ENCODE results near the gene ISCA2. TPM values are rescaled to one million over a fixed set of nuclear protein-coding genes. Genes with fewer than 3 reads are reported as not detected.

The ISCA2 gene
- total and polyA plus RNA-seq, 2 experiments from 2014 or later, result 44.0 to 171 TPM

DNA sequence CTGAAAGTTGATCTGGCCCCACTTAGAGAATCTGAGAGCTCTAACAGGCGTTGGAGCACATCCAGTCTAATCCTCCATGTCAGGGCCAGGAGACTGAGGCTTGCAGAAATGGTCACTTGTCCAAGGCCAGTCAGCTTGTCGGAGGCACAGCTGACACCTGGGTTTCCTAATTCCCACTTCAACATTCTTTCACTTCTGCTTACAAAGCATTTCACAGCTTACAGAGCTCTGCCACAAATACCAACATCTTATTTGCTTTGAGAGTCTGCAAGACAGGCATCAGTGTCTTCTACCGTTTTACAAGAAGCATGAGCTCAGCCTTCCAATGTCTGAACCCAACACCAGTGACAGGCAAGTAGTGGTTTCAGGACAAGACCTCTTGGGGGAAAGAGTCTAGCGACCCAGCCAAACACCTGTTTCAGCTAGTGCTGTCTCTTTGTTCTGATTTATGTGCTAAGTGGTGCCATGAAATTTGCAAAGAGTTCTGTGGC lies 31.8 kb downstream of the ISCA2 start (continued):
- TF ChIP-seq, protein P1, sequence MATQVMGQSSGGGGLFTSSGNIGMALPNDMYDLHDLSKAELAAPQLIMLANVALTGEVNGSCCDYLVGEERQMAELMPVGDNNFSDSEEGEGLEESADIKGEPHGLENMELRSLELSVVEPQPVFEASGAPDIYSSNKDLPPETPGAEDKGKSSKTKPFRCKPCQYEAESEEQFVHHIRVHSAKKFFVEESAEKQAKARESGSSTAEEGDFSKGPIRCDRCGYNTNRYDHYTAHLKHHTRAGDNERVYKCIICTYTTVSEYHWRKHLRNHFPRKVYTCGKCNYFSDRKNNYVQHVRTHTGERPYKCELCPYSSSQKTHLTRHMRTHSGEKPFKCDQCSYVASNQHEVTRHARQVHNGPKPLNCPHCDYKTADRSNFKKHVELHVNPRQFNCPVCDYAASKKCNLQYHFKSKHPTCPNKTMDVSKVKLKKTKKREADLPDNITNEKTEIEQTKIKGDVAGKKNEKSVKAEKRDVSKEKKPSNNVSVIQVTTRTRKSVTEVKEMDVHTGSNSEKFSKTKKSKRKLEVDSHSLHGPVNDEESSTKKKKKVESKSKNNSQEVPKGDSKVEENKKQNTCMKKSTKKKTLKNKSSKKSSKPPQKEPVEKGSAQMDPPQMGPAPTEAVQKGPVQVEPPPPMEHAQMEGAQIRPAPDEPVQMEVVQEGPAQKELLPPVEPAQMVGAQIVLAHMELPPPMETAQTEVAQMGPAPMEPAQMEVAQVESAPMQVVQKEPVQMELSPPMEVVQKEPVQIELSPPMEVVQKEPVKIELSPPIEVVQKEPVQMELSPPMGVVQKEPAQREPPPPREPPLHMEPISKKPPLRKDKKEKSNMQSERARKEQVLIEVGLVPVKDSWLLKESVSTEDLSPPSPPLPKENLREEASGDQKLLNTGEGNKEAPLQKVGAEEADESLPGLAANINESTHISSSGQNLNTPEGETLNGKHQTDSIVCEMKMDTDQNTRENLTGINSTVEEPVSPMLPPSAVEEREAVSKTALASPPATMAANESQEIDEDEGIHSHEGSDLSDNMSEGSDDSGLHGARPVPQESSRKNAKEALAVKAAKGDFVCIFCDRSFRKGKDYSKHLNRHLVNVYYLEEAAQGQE (IDR thresholded peaks at IDR 0.05; ENCODE audit: unreplicated experiment), result no peak
- TF ChIP-seq EZH2phosphoT487 (IDR thresholded peaks at IDR 0.05; ENCODE audit: unreplicated experiment) (no peak), ZNF331 (CRISPR knock-in tag; IDR thresholded peaks at IDR 0.05; ENCODE audit: low read depth) (no peak), CREB1 (CRISPR knock-in tag; IDR thresholded peaks at IDR 0.05; ENCODE audit: low read depth) (no peak)

DNA sequence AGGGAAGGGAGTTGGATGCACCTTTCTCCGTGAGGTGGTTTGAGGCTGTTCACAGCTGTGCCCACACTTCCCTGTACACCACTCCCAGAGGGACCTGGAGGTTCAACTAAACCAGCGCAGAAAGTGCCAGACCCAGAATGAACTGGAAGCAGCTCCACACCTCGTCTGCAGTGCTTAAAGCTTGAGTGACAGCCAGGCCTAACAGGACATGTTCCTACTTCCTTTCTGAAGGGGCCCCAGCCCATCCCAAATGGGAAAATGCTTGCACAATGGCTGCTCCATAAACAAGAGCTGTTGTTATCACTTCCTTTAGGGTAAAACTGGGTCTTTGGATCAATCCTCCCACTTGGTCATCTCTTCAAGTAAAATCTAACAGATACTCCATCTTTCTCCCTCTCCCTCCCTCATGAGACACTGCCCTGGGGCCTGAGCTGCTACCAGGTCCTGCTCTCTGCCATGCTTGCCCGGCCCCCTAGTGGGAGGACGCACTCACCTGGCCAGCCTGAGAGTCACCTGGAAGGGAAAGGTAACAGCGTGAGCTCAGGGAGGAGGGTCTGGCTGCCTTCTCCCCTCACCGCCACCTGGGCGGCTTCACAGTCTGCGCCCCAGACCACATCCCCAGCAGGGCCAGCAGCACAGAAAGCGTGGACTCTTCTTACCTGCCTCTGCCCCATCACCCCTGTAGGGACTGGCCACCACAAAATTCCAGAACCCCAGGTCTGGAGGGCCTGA lies 33.5 kb downstream of the ISCA2 start:
- Histone ChIP-seq H3F3A (replicated peaks; ENCODE audit: low read depth) (no peaks in the 10 kb centered on the region), H4K20me1 (replicated peaks; ENCODE audit: insufficient read depth) (no peaks in the 10 kb centered on the region), H3K4me2 (no peak overlapping the region), H3K9me2 (ENCODE audit: insufficient read depth) (no peaks in the 10 kb centered on the region), H3K27ac (ENCODE audit: low read depth) (no peak overlapping the region), H3K4me1 (ENCODE audit: insufficient read depth) (no peaks in the 10 kb centered on the region), H3K27me3 (ENCODE audit: insufficient read depth) (no peaks in the 10 kb centered on the region), H3K79me2 (replicated peaks; ENCODE audit: insufficient read depth) (no peaks in the 10 kb centered on the region), H3K36me3 (ENCODE audit: insufficient read depth) (no peaks in the 10 kb centered on the region), H3K4me3 (no peak overlapping the region), H2AFZ (peak overlapping the region; percentile 76; the same call in 1 of the 2 replicates)
- H3K27ac Mint-ChIP-seq, result no peak overlapping the region
- H3K36me3 Mint-ChIP-seq (ENCODE audit: low read depth), result no peaks in the 10 kb centered on the region
- TF ChIP-seq, protein P2, sequence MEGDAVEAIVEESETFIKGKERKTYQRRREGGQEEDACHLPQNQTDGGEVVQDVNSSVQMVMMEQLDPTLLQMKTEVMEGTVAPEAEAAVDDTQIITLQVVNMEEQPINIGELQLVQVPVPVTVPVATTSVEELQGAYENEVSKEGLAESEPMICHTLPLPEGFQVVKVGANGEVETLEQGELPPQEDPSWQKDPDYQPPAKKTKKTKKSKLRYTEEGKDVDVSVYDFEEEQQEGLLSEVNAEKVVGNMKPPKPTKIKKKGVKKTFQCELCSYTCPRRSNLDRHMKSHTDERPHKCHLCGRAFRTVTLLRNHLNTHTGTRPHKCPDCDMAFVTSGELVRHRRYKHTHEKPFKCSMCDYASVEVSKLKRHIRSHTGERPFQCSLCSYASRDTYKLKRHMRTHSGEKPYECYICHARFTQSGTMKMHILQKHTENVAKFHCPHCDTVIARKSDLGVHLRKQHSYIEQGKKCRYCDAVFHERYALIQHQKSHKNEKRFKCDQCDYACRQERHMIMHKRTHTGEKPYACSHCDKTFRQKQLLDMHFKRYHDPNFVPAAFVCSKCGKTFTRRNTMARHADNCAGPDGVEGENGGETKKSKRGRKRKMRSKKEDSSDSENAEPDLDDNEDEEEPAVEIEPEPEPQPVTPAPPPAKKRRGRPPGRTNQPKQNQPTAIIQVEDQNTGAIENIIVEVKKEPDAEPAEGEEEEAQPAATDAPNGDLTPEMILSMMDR (conservative IDR thresholded peaks at IDR 0.05; ENCODE audit: low read depth in 2 of 2), result peak; percentile 35 to 38; a peak in 2 of 4 replicates
- no peak for TF ChIP-seq EZH2 (IDR thresholded peaks at IDR 0.05; ENCODE audit: low read depth, unreplicated experiment)
- no peak for TF ChIP-seq ZNF114 (CRISPR knock-in tag; IDR thresholded peaks at IDR 0.05)
- TF ChIP-seq NANOG (IDR thresholded peaks at IDR 0.05; ENCODE audit: borderline replicate concordance), result no peak
- peaks cover 15% of the 10 kb centered on the region for H3K4me1 Mint-ChIP-seq
- H3K9me3 Mint-ChIP-seq, result no peaks in the 10 kb centered on the region
- H3K27me3 Mint-ChIP-seq (ENCODE audit: insufficient read depth, low read depth, poor library complexity), result peaks cover 10% of the 10 kb centered on the region
- ATAC-seq (peak; percentile 47), DNase-seq (ENCODE audit: low spot score) (peak; percentile 50)
- H3K4me3 Mint-ChIP-seq, result no peak overlapping the region
